HL-60 (cell line): ENCODE results near the gene CKAP2L.

Experiments
- TF ChIP-seq, protein P1 (sequence below): IDR thresholded peaks from one replicate; pipeline ENCODE4 v1.5.1; 2011; ENCODE audit warnings: low read length, control low read depth, inconsistent platforms; ENCODE audit not compliant: insufficient read depth
- TF ChIP-seq, protein P2 (sequence below): IDR thresholded peaks from 2 replicates; pipeline ENCODE4 v1.6.1; 2012; ENCODE audit warnings: low read depth; ENCODE audit not compliant: insufficient replicate concordance

- TF ChIP-seq, protein P1, sequence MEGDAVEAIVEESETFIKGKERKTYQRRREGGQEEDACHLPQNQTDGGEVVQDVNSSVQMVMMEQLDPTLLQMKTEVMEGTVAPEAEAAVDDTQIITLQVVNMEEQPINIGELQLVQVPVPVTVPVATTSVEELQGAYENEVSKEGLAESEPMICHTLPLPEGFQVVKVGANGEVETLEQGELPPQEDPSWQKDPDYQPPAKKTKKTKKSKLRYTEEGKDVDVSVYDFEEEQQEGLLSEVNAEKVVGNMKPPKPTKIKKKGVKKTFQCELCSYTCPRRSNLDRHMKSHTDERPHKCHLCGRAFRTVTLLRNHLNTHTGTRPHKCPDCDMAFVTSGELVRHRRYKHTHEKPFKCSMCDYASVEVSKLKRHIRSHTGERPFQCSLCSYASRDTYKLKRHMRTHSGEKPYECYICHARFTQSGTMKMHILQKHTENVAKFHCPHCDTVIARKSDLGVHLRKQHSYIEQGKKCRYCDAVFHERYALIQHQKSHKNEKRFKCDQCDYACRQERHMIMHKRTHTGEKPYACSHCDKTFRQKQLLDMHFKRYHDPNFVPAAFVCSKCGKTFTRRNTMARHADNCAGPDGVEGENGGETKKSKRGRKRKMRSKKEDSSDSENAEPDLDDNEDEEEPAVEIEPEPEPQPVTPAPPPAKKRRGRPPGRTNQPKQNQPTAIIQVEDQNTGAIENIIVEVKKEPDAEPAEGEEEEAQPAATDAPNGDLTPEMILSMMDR: no peak
- TF ChIP-seq, protein P2, sequence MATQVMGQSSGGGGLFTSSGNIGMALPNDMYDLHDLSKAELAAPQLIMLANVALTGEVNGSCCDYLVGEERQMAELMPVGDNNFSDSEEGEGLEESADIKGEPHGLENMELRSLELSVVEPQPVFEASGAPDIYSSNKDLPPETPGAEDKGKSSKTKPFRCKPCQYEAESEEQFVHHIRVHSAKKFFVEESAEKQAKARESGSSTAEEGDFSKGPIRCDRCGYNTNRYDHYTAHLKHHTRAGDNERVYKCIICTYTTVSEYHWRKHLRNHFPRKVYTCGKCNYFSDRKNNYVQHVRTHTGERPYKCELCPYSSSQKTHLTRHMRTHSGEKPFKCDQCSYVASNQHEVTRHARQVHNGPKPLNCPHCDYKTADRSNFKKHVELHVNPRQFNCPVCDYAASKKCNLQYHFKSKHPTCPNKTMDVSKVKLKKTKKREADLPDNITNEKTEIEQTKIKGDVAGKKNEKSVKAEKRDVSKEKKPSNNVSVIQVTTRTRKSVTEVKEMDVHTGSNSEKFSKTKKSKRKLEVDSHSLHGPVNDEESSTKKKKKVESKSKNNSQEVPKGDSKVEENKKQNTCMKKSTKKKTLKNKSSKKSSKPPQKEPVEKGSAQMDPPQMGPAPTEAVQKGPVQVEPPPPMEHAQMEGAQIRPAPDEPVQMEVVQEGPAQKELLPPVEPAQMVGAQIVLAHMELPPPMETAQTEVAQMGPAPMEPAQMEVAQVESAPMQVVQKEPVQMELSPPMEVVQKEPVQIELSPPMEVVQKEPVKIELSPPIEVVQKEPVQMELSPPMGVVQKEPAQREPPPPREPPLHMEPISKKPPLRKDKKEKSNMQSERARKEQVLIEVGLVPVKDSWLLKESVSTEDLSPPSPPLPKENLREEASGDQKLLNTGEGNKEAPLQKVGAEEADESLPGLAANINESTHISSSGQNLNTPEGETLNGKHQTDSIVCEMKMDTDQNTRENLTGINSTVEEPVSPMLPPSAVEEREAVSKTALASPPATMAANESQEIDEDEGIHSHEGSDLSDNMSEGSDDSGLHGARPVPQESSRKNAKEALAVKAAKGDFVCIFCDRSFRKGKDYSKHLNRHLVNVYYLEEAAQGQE: no peak
Measured at GRCh38 chr2:112807233-112807807, 42.9 kb upstream of the CKAP2L start.
